B cell (primary cell): ENCODE results near the gene UGT1A5. TPM values are rescaled to one million over a fixed set of nuclear protein-coding genes. Genes with fewer than 3 reads are reported as not detected.
"Not testable (repeated sequence)": the region's sequence is repeated elsewhere in the genome, so short reads cannot be mapped to it uniquely, and the experiment has no call there.

Experiments used
- ATAC-seq: fragments of 200-7000 bp; cut with Tn5 transposase; one replicate; pipeline ENCODE4 v1.10.0; 2021; ENCODE audit warnings: low read depth, mild to moderate bottlenecking, moderate number of reproducible peaks, moderate library complexity
- CTCF ChIA-PET: fragments of 350-600 bp; sonication (Branson Sonifier 250); formaldehyde crosslinking; loops from one replicate; lab custom pipeline; 2021; ENCODE audit warnings: antibody characterized with exemption, inconsistent platforms; lab: Charles Lee
- POLR2A ChIA-PET: fragments of 350-600 bp; sonication (Branson Sonifier 250); formaldehyde crosslinking; loops from one replicate; lab custom pipeline; 2021; ENCODE audit warnings: antibody characterized with exemption; lab: Charles Lee
- DNase-seq: peaks from one replicate; pipeline ENCODE4 v3.0.0; 2013
- H2AFZ ChIP-seq: 2 replicates; pipeline ENCODE4 v1.6.1; 2012; ENCODE audit warnings: mild to moderate bottlenecking, low read depth, low read length; ENCODE audit not compliant: insufficient read depth, poor library complexity, severe bottlenecking
- H3K27ac ChIP-seq, 2 donors: 1 replicate in 1 of 2; 2 replicates in 1 of 2; pipeline ENCODE4 v1.5.1; 2012 to 2013; ENCODE audit warnings: low read length in 2 of 2, mild to moderate bottlenecking in 2 of 2, moderate library complexity in 1 of 2
- H3K27me3 ChIP-seq, 4 experiments: fragments of 200-600 bp in 1 of 4; sonication (generic) in 1 of 4; replicated peaks in 1 of 4; 1 replicate in 2 of 4; 2 replicates in 2 of 4; pipeline versions ENCODE4 v1.6.1 to v1.7.0; 2013 to 2016; ENCODE audit warnings: low read length in 3 of 4, mild to moderate bottlenecking in 2 of 4, mixed read lengths in 1 of 4, moderate library complexity in 1 of 4; ENCODE audit not compliant: insufficient read depth in 4 of 4, control insufficient read depth in 3 of 4; ENCODE audit errors: control extremely low read depth in 1 of 4
- H3K36me3 ChIP-seq, 2 experiments: replicated peaks in 1 of 2; 1 replicate in 1 of 2; 2 replicates in 1 of 2; pipeline versions ENCODE4 v1.6.1 to v1.7.1; 2013; ENCODE audit warnings: low read length in 1 of 2; ENCODE audit not compliant: insufficient read depth in 2 of 2, control insufficient read depth in 1 of 2; ENCODE audit errors: control extremely low read depth in 1 of 2, extremely low read depth in 1 of 2
- H3K4me1 ChIP-seq, 2 donors: fragments of 200-600 bp in 1 of 2; sonication (generic) in 1 of 2; 1 replicate in 1 of 2; 2 replicates in 1 of 2; pipeline versions ENCODE4 v1.5.1 to v1.6.1; 2013 to 2017; ENCODE audit warnings: low read length in 2 of 2; ENCODE audit not compliant: control insufficient read depth in 2 of 2, insufficient read depth in 2 of 2
- H3K4me2 ChIP-seq: replicated peaks from 2 replicates; pipeline ENCODE3; 2012; ENCODE audit warnings: mild to moderate bottlenecking, low read depth, low read length; ENCODE audit not compliant: poor library complexity, severe bottlenecking
- H3K4me3 ChIP-seq, 5 experiments: fragments of 200-600 bp in 1 of 5; sonication (generic) in 1 of 5; 1 replicate in 3 of 5; 2 replicates in 2 of 5; pipeline versions ENCODE4 v1.5.1 to v1.7.0; 2011 to 2016; ENCODE audit warnings: low read length in 4 of 5, mild to moderate bottlenecking in 4 of 5, low read depth in 2 of 5, control low read depth in 1 of 5, moderate library complexity in 1 of 5; ENCODE audit not compliant: insufficient read depth in 1 of 5; ENCODE audit errors: control extremely low read depth in 1 of 5, extremely low read depth in 1 of 5
- H3K79me2 ChIP-seq: fragments of 200-600 bp; sonication (generic); one replicate; pipeline ENCODE4 v1.6.0; 2016; ENCODE audit warnings: low read length; ENCODE audit not compliant: control insufficient read depth, insufficient read depth
- H3K9ac ChIP-seq: fragments of 200-600 bp; sonication (generic); 2 replicates; pipeline ENCODE4 v1.6.1; 2017; ENCODE audit warnings: mild to moderate bottlenecking, low read length, moderate library complexity
- H3K9me3 ChIP-seq, 3 donors: one replicate each; pipeline versions ENCODE4 v1.6.1 to v1.7.1; 2013; ENCODE audit warnings: low read length in 2 of 3; ENCODE audit not compliant: control insufficient read depth in 2 of 3, insufficient read depth in 1 of 3; ENCODE audit errors: control extremely low read depth in 1 of 3
- H4K20me1 ChIP-seq: 2 replicates; pipeline ENCODE4 v1.6.0; 2012; ENCODE audit warnings: mild to moderate bottlenecking, low read length; ENCODE audit not compliant: insufficient read depth, control insufficient read depth, poor library complexity, severe bottlenecking
- H3K27ac Mint-ChIP-seq: one replicate; pipeline ENCODE4 v1.8.0; 2021; ENCODE audit warnings: mixed read lengths
- H3K27me3 Mint-ChIP-seq: one replicate; pipeline ENCODE4 v1.8.0; 2021; ENCODE audit warnings: mixed read lengths
- H3K4me1 Mint-ChIP-seq: one replicate; pipeline ENCODE4 v1.8.0; 2021; ENCODE audit warnings: mixed read lengths
- H3K4me3 Mint-ChIP-seq: one replicate; pipeline ENCODE4 v1.8.0; 2021; ENCODE audit warnings: mixed read lengths
- H3K9me3 Mint-ChIP-seq: one replicate; pipeline ENCODE4 v1.8.0; 2022; ENCODE audit warnings: mixed read lengths; ENCODE audit not compliant: insufficient read depth
- CTCF ChIP-seq: fragments of 200-600 bp; IDR thresholded peaks from one replicate; pipeline ENCODE4 v1.8.0; 2022; ENCODE audit warnings: antibody characterized with exemption, mild to moderate bottlenecking
- EZH2 ChIP-seq: IDR thresholded peaks from 2 replicates; pipeline ENCODE4 v1.6.1; 2012; ENCODE audit warnings: borderline replicate concordance, low read depth, mild to moderate bottlenecking, moderate library complexity, low read length; ENCODE audit not compliant: insufficient read depth, poor library complexity, severe bottlenecking
- WGBS: methylation state at CpG from one replicate; pipeline ENCODE4 v1.1.5; 2013; ENCODE audit warnings: missing lambda C conversion rate; ENCODE audit not compliant: insufficient coverage; 5-methylcytosine and 5-hydroxymethylcytosine counted together
- intact Hi-C: fragments of 100-400 bp; cut with micrococcal nuclease; formaldehyde crosslinking; loops from one replicate; pipeline ENCODE4 v1.10.0; 2022
- polyA plus RNA-seq: library from polyadenylated mRNA; depleted of rRNA; stranded (reverse); fragments of >200 nt; gene quantifications from 2 replicates; pipeline ENCODE4 v1.2.3, GENCODE V29; 2012
- total RNA-seq, 2 donors: library from RNA; stranded (reverse); fragments of 120-200 nt in 1 of 2; gene quantifications; 1 replicate in 1 of 2; 2 replicates in 1 of 2; pipeline versions ENCODE4 v1.2.3 to v1.2.4, GENCODE V29; 2013 to 2022

The UGT1A5 gene
- total and polyA plus RNA-seq, 2 donors (not counting 1 experiment from before 2014, with no cell fraction given) = not detected

GRCh38 chr2:233743464-233744259 lies 31.0 kb downstream of the UGT1A5 start:
- no peak for ATAC-seq
- Histone ChIP-seq H3K27ac (no peak overlapping the region), H3K9ac (no peak overlapping the region), H3K79me2 (no peaks in the 10 kb centered on the region), H3K9me3 (peaks cover 0 to 8% (median 0%) of the 10 kb centered on the region in 3 donors), H4K20me1 (no peaks in the 10 kb centered on the region), H3K36me3 (no peaks in the 10 kb centered on the region), H3K4me3 (no peak overlapping the region), H3K4me2 (no peak overlapping the region), H3K27me3 (peaks cover 0 to 3% (median 0%) of the 10 kb centered on the region in 4 experiments), H3K4me1 (no peaks in the 10 kb centered on the region), H2AFZ (no peak overlapping the region)
- H3K27ac Mint-ChIP-seq = no peak overlapping the region
- no peaks in the 10 kb centered on the region for H3K9me3 Mint-ChIP-seq
- DNase-seq = no peak
- POLR2A ChIA-PET = no interaction called here
- no peak overlapping the region for H3K4me3 Mint-ChIP-seq
- WGBS = 96% methylated on average over 41 of the region's 46 CpGs
- peaks cover 45% of the 10 kb centered on the region for H3K27me3 Mint-ChIP-seq
- intact Hi-C loops = no loop called here
- no peaks in the 10 kb centered on the region for H3K4me1 Mint-ChIP-seq
- CTCF ChIA-PET = no interaction called here
- TF ChIP-seq EZH2 (no peak), CTCF (no peak)

GRCh38 chr2:233745073-233745755 lies 32.5 kb downstream of the UGT1A5 start:
- Mint-ChIP-seq H3K9me3 (peaks cover 4% of the 10 kb centered on the region), H3K27me3 (peaks cover 45% of the 10 kb centered on the region), H3K4me1 (no peaks in the 10 kb centered on the region), H3K27ac (no peak overlapping the region), H3K4me3 (no peak overlapping the region)
- Histone ChIP-seq H2AFZ (no peak overlapping the region), H3K79me2 (no peaks in the 10 kb centered on the region), H4K20me1 (no peaks in the 10 kb centered on the region), H3K9ac (no peak overlapping the region), H3K4me2 (no peak overlapping the region), H3K4me1 (no peaks in the 10 kb centered on the region), H3K27me3 (peaks cover 0 to 3% (median 0%) of the 10 kb centered on the region in 4 experiments), H3K9me3 (peaks cover 0 to 5% (median 0%) of the 10 kb centered on the region in 3 donors), H3K36me3 (no peaks in the 10 kb centered on the region), H3K27ac (no peak overlapping the region), H3K4me3 (no peak overlapping the region)
- ChIA-PET POLR2A (no interaction called here), CTCF (no interaction called here)
- ATAC-seq (no peak), DNase-seq (no peak)
- TF ChIP-seq CTCF (no peak), EZH2 (no peak)
- WGBS = 100% methylated on average over 2 of the region's 5 CpGs
- intact Hi-C loops = no loop called here

- DNase-seq, H3K4me3 ChIP-seq, POLR2A ChIA-PET, H3K27ac Mint-ChIP-seq, H3K4me2 ChIP-seq, H3K4me1 Mint-ChIP-seq, H3K27me3 ChIP-seq, H3K9me3 Mint-ChIP-seq, CTCF ChIA-PET, H3K4me3 Mint-ChIP-seq, H3K4me1 ChIP-seq, H3K9ac ChIP-seq, intact Hi-C loops, H4K20me1 ChIP-seq, H2AFZ ChIP-seq, H3K27ac ChIP-seq, H3K79me2 ChIP-seq, H3K36me3 ChIP-seq, ATAC-seq: not testable (repeated sequence)
- peaks cover 0 to 11% (median under 1%) of the 10 kb centered on the region in 3 donors for H3K9me3 ChIP-seq
- 77% methylated on average over 2 of the region's 2 CpGs for WGBS
- peaks cover 43% of the 10 kb centered on the region for H3K27me3 Mint-ChIP-seq
Measured at GRCh38 chr2:233745838-233746237, 33.1 kb downstream of the UGT1A5 start.
